Neural cell (in vitro differentiated cells): ENCODE results near the gene SOX5. TPM values are rescaled to one million over a fixed set of nuclear protein-coding genes. Genes with fewer than 3 reads are reported as not detected.

Source experiments
- H2AFZ ChIP-seq: fragments of 200-600, 300-800 bp; sonication (generic), shearing (Covaris generic); 2 replicates; pipeline ENCODE4 v1.6.0; 2014; ENCODE audit warnings: low read depth, mild to moderate bottlenecking, antibody characterized with exemption, low read length, moderate library complexity
- H3F3A ChIP-seq: fragments of 200-600 bp; shearing (Covaris generic); 2 replicates; pipeline ENCODE4 v1.6.1; 2016; ENCODE audit warnings: mild to moderate bottlenecking, moderate library complexity, mixed read lengths, antibody characterized with exemption, low read length; ENCODE audit not compliant: insufficient read depth, poor library complexity, severe bottlenecking
- H3K27ac ChIP-seq: fragments of 200-600, 300-800 bp; sonication (generic), shearing (Covaris generic); 2 replicates; pipeline ENCODE4 v1.5.1; 2014; ENCODE audit warnings: mild to moderate bottlenecking, low read length, moderate library complexity
- H3K27me3 ChIP-seq: fragments of 300-800, 200-600 bp; sonication (generic), shearing (Covaris generic); 2 replicates; pipeline ENCODE4 v1.6.0; 2014; ENCODE audit warnings: mild to moderate bottlenecking, low read depth, low read length, moderate library complexity; ENCODE audit not compliant: insufficient read depth
- H3K36me3 ChIP-seq: fragments of 300-800, 200-600 bp; sonication (generic), shearing (Covaris generic); 2 replicates; pipeline ENCODE4 v1.5.1; 2014; ENCODE audit warnings: mild to moderate bottlenecking, antibody characterized with exemption, low read length, moderate library complexity; ENCODE audit not compliant: insufficient read depth
- H3K4me2 ChIP-seq: fragments of 300-800, 200-600 bp; sonication (generic), shearing (Covaris generic); 2 replicates; pipeline ENCODE4 v1.6.0; 2014; ENCODE audit warnings: mild to moderate bottlenecking, low read length
- H3K4me3 ChIP-seq: fragments of 300-800, 200-600 bp; sonication (generic), shearing (Covaris generic); 2 replicates; pipeline ENCODE4 v1.5.1; 2014; ENCODE audit warnings: mild to moderate bottlenecking, low read length, moderate library complexity
- H3K79me2 ChIP-seq: fragments of 200-600 bp; shearing (Covaris generic); replicated peaks from 2 replicates; pipeline ENCODE4 v1.6.0; 2014; ENCODE audit warnings: mild to moderate bottlenecking, low read length, moderate library complexity; ENCODE audit not compliant: insufficient read depth
- H3K9ac ChIP-seq: fragments of 300-800, 200-600 bp; sonication (generic), shearing (Covaris generic); 2 replicates; pipeline ENCODE4 v1.6.1; 2016; ENCODE audit warnings: mild to moderate bottlenecking, low read length, mixed read lengths
- H3K9me2 ChIP-seq: fragments of 200-600 bp; shearing (Covaris generic); 2 replicates; pipeline ENCODE4 v1.6.1; 2016; ENCODE audit warnings: mild to moderate bottlenecking, low read length, mixed read lengths; ENCODE audit not compliant: insufficient read depth
- H3K9me3 ChIP-seq: fragments of 200-600, 300-800 bp; sonication (generic), shearing (Covaris generic); 2 replicates; pipeline ENCODE4 v1.6.1; 2016; ENCODE audit warnings: mild to moderate bottlenecking, mixed run types, low read length, moderate library complexity, mixed read lengths
- H4K20me1 ChIP-seq: fragments of 200-600 bp; shearing (Covaris generic); 2 replicates; pipeline ENCODE4 v1.6.1; 2016; ENCODE audit warnings: mild to moderate bottlenecking, mixed run types; ENCODE audit not compliant: insufficient read depth
- CTCF ChIP-seq: fragments of 450-650 bp; IDR thresholded peaks from 2 replicates; pipeline ENCODE4 v1.5.1; 2014; ENCODE audit warnings: antibody characterized with exemption, mild to moderate bottlenecking, moderate library complexity; ENCODE audit not compliant: poor library complexity, severe bottlenecking
- EP300 ChIP-seq: fragments of 450-650 bp; conservative IDR thresholded peaks from 2 replicates; pipeline ENCODE4 v1.6.1; 2014; ENCODE audit warnings: antibody characterized with exemption, mild to moderate bottlenecking, moderate library complexity; ENCODE audit not compliant: poor library complexity, severe bottlenecking
- EZH2 ChIP-seq: fragments of 200-600, 300-800 bp; shearing (Covaris generic), sonication (generic); IDR thresholded peaks from 2 replicates; pipeline ENCODE4 v1.6.1; 2014; ENCODE audit warnings: antibody characterized with exemption, low read length, borderline replicate concordance, mild to moderate bottlenecking; ENCODE audit not compliant: insufficient read depth, poor library complexity, severe bottlenecking
- MXI1 ChIP-seq: fragments of 450-650 bp; conservative IDR thresholded peaks from 2 replicates; pipeline ENCODE4 v1.6.1; 2014; ENCODE audit warnings: antibody characterized with exemption, mild to moderate bottlenecking; ENCODE audit not compliant: poor library complexity, severe bottlenecking
- POLR2AphosphoS5 ChIP-seq: IDR thresholded peaks from 2 replicates; pipeline ENCODE4 v1.6.1; 2012
- RAD21 ChIP-seq: fragments of 450-650 bp; conservative IDR thresholded peaks from 2 replicates; pipeline ENCODE4 v1.6.1; 2014; ENCODE audit warnings: antibody characterized with exemption, mild to moderate bottlenecking, moderate library complexity
- REST ChIP-seq: IDR thresholded peaks from 2 replicates; pipeline ENCODE4 v1.6.1; 2012; ENCODE audit warnings: borderline replicate concordance
- SMC3 ChIP-seq: fragments of 450-650 bp; conservative IDR thresholded peaks from 2 replicates; pipeline ENCODE4 v1.6.1; 2014; ENCODE audit warnings: antibody characterized with exemption, mild to moderate bottlenecking, moderate library complexity; ENCODE audit not compliant: poor library complexity
- TAF1 ChIP-seq: IDR thresholded peaks from 2 replicates; pipeline ENCODE4 v1.6.1; 2012; ENCODE audit warnings: low read depth
- polyA plus RNA-seq: library from polyadenylated mRNA; depleted of rRNA; stranded (reverse); fragments of >200 nt; gene quantifications from 2 replicates; pipeline ENCODE4 v1.2.3, GENCODE V29; 2014

The SOX5 gene
- polyA plus RNA-seq, 1 donor from 2014 or later = 1.8 TPM

GRCh38 chr12:23681237-23681636 lies 268.2 kb downstream of the SOX5 start:
- no peaks in the 10 kb centered on the region for H3K27me3 ChIP-seq
- H2AFZ ChIP-seq = no peak overlapping the region
- H4K20me1 ChIP-seq = no peaks in the 10 kb centered on the region

GRCh38 chr12:23674064-23674463 lies 275.4 kb downstream of the SOX5 start:
- Histone ChIP-seq H3K27me3 (no peaks in the 10 kb centered on the region), H3K36me3 (no peaks in the 10 kb centered on the region), H3K4me3 (no peak overlapping the region), H3K9me3 (no peaks in the 10 kb centered on the region), H3K9me2 (no peaks in the 10 kb centered on the region), H2AFZ (no peak overlapping the region), H3K27ac (no peak overlapping the region), H3K4me2 (no peak overlapping the region), H3F3A (no peaks in the 10 kb centered on the region), H3K9ac (no peak overlapping the region), H4K20me1 (no peaks in the 10 kb centered on the region), H3K79me2 (peaks cover 6% of the 10 kb centered on the region)
- no peak for TF ChIP-seq MXI1

More at GRCh38 chr12:23681237-23681636, 268.2 kb downstream of the SOX5 start:
- Histone ChIP-seq H3K9me3 (no peaks in the 10 kb centered on the region), H3K36me3 (no peaks in the 10 kb centered on the region), H3K79me2 (peaks cover 11% of the 10 kb centered on the region), H3K9ac (no peak overlapping the region), H3F3A (no peaks in the 10 kb centered on the region), H3K4me3 (no peak overlapping the region), H3K4me2 (no peak overlapping the region), H3K27ac (no peak overlapping the region), H3K9me2 (no peaks in the 10 kb centered on the region)
- TF ChIP-seq EZH2 (no peak), POLR2AphosphoS5 (no peak), EP300 (no peak), REST (no peak), MXI1 (no peak), TAF1 (no peak), RAD21 (no peak), CTCF (no peak), SMC3 (no peak)

DNA sequence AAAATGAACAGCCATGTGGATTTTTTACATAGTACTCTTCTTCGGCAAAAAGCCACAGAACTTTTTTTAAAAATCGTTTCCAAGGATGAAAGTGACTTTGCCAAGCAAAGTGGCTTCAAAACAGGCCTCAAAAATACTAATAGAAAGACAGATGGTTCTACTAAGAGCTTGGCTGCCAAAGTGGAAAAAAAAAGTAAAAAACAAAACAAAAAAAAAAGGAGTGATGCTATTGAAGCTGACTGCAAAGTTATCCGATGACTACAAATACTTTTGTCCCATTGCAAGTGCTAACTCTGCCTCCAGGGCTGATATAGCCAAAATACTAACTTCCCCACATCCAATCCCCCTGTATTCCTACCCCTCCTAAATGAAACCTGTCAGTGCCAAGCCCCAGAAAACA lies 277.6 kb downstream of the SOX5 start:
- Histone ChIP-seq H3K9me3 (no peaks in the 10 kb centered on the region), H3K9me2 (no peaks in the 10 kb centered on the region), H3K27me3 (no peaks in the 10 kb centered on the region), H2AFZ (no peak overlapping the region), H3K4me2 (no peak overlapping the region), H3K79me2 (no peaks in the 10 kb centered on the region), H3K36me3 (no peaks in the 10 kb centered on the region), H3K27ac (no peak overlapping the region), H3F3A (no peaks in the 10 kb centered on the region), H3K9ac (no peak overlapping the region), H4K20me1 (no peaks in the 10 kb centered on the region), H3K4me3 (no peak overlapping the region)
- TF ChIP-seq MXI1 (no peak), CTCF (no peak), SMC3 (no peak), REST (no peak), EZH2 (no peak), RAD21 (no peak), TAF1 (no peak), EP300 (no peak), POLR2AphosphoS5 (no peak)
